ENCODE data around the gene UVSSA. TPM values are rescaled to one million over a fixed set of nuclear protein-coding genes. Genes with fewer than 3 reads are reported as not detected.

Gene UVSSA
- total RNA-seq, 4 donors from 2014 or later: 8.5 to 13.2 (median 12.3) TPM

DNA sequence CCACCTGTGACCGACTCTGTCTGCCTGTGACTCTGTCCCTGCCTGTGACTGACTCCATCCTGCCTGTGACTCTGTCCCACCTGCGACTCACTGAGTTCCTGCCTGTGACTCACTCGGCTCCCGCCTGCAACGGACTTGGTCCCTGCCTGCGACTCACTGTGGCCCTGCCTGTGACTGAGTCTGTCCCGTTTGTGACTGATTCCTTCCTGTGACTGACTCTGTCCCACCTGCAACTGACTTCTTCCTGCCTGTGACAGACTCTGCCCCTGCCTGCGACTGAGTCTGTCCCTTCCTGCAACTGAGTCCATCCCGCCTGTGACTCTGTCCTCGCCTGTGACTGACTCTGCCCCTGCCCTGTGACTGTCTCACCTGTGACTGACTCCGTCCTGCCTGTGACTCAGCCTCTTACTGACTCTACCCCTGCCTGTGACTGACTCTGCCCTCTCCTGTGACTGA lies 9.6 kb upstream of the UVSSA start:
- TF ChIP-seq, protein P1, sequence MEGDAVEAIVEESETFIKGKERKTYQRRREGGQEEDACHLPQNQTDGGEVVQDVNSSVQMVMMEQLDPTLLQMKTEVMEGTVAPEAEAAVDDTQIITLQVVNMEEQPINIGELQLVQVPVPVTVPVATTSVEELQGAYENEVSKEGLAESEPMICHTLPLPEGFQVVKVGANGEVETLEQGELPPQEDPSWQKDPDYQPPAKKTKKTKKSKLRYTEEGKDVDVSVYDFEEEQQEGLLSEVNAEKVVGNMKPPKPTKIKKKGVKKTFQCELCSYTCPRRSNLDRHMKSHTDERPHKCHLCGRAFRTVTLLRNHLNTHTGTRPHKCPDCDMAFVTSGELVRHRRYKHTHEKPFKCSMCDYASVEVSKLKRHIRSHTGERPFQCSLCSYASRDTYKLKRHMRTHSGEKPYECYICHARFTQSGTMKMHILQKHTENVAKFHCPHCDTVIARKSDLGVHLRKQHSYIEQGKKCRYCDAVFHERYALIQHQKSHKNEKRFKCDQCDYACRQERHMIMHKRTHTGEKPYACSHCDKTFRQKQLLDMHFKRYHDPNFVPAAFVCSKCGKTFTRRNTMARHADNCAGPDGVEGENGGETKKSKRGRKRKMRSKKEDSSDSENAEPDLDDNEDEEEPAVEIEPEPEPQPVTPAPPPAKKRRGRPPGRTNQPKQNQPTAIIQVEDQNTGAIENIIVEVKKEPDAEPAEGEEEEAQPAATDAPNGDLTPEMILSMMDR (IDR thresholded peaks at IDR 0.05 in 4 of 5, conservative IDR thresholded peaks at IDR 0.05 in 1 of 5): no peak
- TF ChIP-seq POLR2A (IDR thresholded peaks at IDR 0.05): no peak
- no peak for DNase-seq

DNA sequence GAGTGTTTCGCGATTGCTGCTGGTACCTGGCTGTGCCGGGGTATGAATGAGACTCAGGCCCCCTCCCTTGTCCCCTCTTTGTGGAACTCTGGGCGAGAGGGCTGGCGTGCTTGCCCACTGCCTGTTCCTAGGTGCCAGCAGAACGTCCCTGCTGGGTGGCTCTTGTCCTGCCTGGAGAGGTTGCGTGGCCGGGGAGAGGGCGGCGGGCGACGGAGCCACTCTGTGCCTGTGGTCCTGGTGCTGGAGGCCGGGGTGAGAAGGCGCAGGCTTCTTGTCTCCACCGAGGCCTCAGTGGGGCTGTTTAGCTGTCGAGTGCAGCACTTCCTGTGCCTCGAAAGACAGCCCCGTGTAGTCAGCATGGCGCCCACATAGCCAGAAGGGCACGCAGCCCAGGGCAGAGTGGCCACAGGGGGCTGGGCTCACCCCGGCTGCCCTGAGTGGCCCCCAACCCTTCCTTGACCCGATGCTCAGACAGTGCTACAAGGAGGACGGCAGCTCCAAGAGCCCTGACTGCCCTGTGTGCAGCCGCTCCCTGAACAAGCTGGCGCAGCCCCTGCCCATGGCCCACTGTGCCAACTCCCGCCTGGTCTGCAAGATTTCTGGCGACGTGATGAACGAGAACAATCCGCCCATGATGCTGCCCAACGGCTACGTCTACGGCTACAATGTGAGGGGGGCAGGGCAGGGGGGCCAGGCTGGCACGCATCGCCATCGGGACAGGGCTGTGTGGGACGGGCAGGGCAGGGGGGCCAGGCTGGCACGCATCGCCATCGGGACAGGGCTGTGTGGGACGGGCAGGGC lies 8.9 kb upstream of the UVSSA start:
- TF ChIP-seq, protein P1 (IDR thresholded peaks at IDR 0.05 in 4 of 5, conservative IDR thresholded peaks at IDR 0.05 in 1 of 5): no peak
- TF ChIP-seq POLR2A (IDR thresholded peaks at IDR 0.05): no peak
- Histone ChIP-seq H3K27ac (peak overlapping the region in 1 of 4 donors; percentile 31), H3K36me3 (peaks cover 6 to 55% of the 10 kb centered on the region in 2 donors), H3K4me1 (no peaks in the 10 kb centered on the region), H3K9me3 (no peaks in the 10 kb centered on the region), H3K4me3 (no peak overlapping the region), H3K27me3 (no peaks in the 10 kb centered on the region)
- DNase-seq (no peak), ATAC-seq (no peak)
- intact Hi-C loops (cut with DNase I; ENCODE audit: low total_unique reads) (no loop called here), in situ Hi-C loops (cut with MboI; ENCODE audit: low sequenced_read_pairs in 4 of 4) (no loop called here)

More for the DNA sequence above, 9.6 kb upstream of the UVSSA start:
- Histone ChIP-seq H3K9me3 (no peaks in the 10 kb centered on the region), H3K36me3 (peaks cover 6 to 55% of the 10 kb centered on the region in 2 donors), H3K27me3 (no peaks in the 10 kb centered on the region), H3K4me3 (no peak overlapping the region), H3K4me1 (no peaks in the 10 kb centered on the region), H3K27ac (no peak overlapping the region)
- intact Hi-C loops (cut with DNase I; ENCODE audit: low total_unique reads): no loop called here
- no peak for ATAC-seq
- in situ Hi-C loops (cut with MboI; ENCODE audit: low sequenced_read_pairs in 4 of 4): no loop called here

DNA sequence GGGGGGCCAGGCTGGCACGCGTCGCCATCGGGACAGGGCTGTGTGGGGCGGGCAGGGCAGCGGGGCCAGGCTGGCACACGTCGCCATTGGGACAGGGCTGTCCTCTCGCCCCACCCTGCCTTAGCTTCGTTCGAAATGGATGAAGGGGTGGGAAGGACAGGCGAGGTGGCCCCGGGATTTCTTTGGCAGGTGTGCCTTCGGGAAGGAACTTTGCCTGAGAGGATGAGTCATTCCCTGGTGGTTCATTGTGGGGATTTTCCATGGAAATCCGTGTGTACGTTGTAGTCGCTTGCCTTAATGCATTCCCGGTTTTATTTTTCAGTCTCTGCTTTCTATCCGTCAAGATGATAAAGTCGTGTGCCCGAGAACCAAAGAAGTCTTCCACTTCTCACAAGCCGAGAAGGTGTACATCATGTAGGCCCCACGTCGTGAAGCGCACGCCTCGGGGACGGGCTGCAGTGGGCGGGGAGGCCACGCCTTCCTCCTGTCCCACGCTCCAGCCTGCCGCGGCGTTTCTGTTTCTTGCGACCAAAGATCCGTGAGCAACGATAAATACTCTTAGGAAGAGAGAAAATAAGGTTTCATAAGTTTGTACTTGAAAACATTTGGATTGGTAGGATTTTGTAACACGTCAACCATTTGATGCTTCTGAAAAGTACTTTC lies 8.1 kb upstream of the UVSSA start:
- TF ChIP-seq POLR2A (IDR thresholded peaks at IDR 0.05): no peak
- TF ChIP-seq, protein P1 (IDR thresholded peaks at IDR 0.05 in 4 of 5, conservative IDR thresholded peaks at IDR 0.05 in 1 of 5): no peak
- Histone ChIP-seq H3K4me3 (no peak overlapping the region), H3K27ac (no peak overlapping the region), H3K9me3 (no peaks in the 10 kb centered on the region), H3K4me1 (no peaks in the 10 kb centered on the region), H3K36me3 (peaks cover 6 to 55% of the 10 kb centered on the region in 2 donors), H3K27me3 (no peaks in the 10 kb centered on the region)
- intact Hi-C loops (cut with DNase I; ENCODE audit: low total_unique reads): no loop called here
- ATAC-seq (no peak), DNase-seq (no peak)
- in situ Hi-C loops (cut with MboI; ENCODE audit: low sequenced_read_pairs in 4 of 4): no loop called here

DNA sequence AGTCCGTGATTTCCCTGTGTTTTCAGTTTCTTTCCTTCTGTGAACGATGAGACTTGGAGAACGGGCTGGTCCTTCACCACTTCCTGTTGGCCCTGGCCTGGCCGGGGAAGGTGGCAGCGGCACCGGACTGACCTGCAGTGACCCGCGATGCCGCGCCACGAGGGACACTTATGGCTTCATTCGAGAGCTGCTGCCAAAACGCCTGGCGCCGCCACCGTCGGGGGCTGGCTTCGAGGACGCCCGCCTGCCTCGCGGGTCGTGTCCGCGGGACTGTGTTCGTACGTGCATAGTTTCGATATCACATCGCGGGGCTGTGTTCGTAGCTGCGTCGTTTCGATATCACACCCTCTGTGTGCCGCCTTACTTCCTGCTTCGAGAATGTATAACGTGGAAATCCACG lies 7.5 kb upstream of the UVSSA start:
- Histone ChIP-seq H3K36me3 (peaks cover 6 to 53% of the 10 kb centered on the region in 2 donors), H3K27ac (no peak overlapping the region), H3K9me3 (no peaks in the 10 kb centered on the region), H3K4me1 (no peaks in the 10 kb centered on the region), H3K27me3 (no peaks in the 10 kb centered on the region), H3K4me3 (no peak overlapping the region)
- intact Hi-C loops (cut with DNase I; ENCODE audit: low total_unique reads) (no loop called here), in situ Hi-C loops (cut with MboI; ENCODE audit: low sequenced_read_pairs in 4 of 4) (no loop called here)
- DNase-seq: no peak
- TF ChIP-seq POLR2A (IDR thresholded peaks at IDR 0.05): no peak
- TF ChIP-seq, protein P1 (IDR thresholded peaks at IDR 0.05 in 4 of 5, conservative IDR thresholded peaks at IDR 0.05 in 1 of 5): no peak
- ATAC-seq: no peak

All from gastrocnemius medialis (tissue), 4 donors.